HG03571 (cell line): Measurements from ENCODE around the gene MAPK1.

Experiments used
- ATAC-seq: cut with Tn5 transposase; IDR thresholded peaks from one replicate; pipeline ENCODE4 v1.9.1; 2021; ENCODE audit not compliant: unreplicated experiment

The MAPK1 gene

DNA sequence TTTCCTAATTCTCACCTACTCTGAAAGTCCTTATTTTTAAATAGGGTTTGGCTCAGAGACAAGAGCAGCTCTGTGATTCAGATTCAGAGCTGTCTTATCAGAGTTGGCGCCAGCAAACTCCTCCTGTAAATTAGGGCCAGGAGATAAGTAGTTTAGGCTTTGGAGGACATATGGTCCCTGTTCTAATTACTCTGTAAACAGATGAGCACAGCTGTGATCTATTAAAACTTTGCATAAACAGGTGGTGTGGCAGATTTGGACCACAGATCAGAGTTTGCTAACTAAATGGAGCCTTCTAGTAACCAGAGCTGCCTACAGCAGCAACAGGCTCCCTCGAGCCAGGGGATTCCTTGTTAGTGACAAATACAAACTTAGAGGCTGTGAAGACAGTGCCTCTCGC is 159.8 kb downstream of the MAPK1 start:
- no peak for ATAC-seq
